ENCODE measurements around the gene TRIP6.
"Not testable (repeated sequence)": the region's sequence is repeated elsewhere in the genome, so short reads cannot be mapped to it uniquely, and the experiment has no call there.

The TRIP6 gene

GRCh38 chr7:100890653-100891567 is 23.7 kb downstream of the TRIP6 start:
- no peak for DNase-seq (ENCODE audit: low spot score)

DNA sequence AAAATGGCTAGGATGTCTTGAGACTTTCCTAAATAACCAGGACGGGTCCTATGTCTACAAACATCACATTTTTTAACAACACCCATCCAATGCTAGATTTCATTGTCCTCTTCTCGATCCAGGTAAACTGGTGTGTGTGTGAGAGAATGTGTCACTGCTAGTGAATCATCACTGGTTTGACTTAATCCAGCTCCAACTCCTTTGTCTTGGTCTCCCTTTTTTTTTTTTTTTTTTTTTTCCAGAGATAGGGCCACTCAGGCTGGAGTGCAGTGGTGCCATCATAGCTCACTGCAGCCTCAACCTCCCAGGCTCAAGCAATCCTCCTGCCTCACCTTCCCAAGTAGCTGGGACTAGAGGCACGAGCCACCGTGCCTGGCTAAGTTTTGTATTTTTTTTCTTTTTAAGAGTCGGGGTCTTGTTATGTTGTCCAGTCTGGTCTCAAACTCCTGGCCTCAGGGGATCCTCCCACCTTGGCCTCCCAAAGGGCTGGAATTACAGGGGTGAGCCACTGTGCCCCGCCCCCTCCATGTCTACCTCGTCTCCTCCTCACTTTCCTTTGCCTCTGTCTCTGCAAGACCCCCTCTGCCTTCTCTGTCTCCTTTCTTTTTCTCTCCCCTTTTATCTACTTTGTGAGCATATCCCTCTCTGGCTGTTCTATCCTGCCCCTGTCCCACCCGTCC is 24.5 kb downstream of the TRIP6 start:
- no peak for DNase-seq (ENCODE audit: low spot score)

GRCh38 chr7:100892364-100893317 is 25.5 kb downstream of the TRIP6 start:
- no peak for DNase-seq (ENCODE audit: low spot score)

DNA sequence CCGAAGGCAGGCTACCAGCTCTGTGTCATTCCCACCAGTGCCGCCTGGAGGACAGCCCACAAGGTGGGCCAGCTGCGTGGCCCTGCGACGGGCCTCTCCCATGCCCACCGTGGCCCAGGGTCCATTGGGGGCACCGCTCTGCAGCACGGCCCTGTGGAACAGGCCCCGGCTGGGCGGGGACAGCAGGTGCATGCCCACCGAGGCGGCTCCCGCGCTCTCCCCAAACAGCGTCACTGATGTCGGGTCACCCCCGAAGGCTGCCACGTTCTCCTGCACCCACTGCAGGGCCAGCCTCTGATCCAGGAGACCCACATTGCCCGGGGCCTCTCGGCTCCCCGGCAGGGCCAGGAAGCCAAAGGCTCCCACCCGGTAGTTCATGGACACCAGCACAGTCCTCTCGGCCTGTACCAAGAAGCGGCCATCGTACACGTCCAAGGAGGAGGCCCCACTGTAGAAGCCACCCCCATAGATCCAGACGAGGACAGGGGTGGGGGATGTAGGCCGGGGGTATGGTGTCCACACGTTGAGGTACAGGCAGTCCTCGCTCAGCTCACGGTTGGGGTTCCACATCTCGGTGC is 26.2 kb downstream of the TRIP6 start:
- no peak for DNase-seq (ENCODE audit: low spot score)

GRCh38 chr7:100893910-100894721 is 26.9 kb downstream of the TRIP6 start:
- DNase-seq (ENCODE audit: low spot score): no peak

- no peak for DNase-seq (ENCODE audit: low spot score)
These were observed 27.9 kb downstream of the TRIP6 start for GRCh38 chr7:100894860-100895700.

- no peak for DNase-seq (ENCODE audit: low spot score)
These were observed 28.4 kb downstream of the TRIP6 start, which contains the start of gene ACHE for GRCh38 chr7:100895701-100895955. ACHE (minus strand) TSS chr7:100895888; CDS start chr7:100894232, 1,656 bp downstream.

DNA sequence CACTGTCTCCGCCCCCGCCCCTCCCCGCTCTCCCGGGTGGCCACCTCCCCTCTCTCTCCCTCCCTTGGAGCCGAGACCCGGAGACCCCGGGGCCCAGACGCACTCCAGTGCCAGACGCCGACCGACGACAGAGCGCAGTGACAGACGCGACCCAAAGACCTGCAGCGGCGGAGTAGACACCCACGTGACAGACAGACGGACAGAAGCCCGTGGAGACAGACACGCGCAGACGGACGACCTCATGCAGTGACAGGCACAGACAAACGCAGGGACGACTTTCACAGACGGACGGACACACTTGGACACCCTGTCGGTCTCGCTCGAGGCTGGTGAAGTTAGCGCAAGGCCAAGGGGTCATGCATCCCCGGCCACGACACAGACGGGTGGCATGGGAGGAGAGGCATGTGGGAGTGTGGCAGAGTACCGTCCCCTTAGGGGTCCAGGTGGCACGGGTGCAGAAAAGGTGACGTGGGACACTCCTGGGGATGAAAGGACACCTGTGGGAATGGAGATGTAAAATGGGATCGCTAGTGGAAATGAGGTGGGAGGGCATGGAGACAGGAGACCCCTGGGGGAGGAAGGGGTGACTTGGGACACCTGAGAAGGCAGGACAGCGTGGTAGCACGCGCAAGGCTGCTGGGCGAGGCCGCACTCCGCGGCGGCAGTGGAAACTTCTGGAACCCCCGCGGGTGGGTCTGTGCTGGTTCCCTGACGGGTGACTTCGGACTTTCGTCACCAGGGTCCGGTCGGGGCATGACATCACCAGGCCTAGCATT is 29.0 kb downstream of the TRIP6 start:
- DNase-seq (ENCODE audit: low spot score): no peak

DNA sequence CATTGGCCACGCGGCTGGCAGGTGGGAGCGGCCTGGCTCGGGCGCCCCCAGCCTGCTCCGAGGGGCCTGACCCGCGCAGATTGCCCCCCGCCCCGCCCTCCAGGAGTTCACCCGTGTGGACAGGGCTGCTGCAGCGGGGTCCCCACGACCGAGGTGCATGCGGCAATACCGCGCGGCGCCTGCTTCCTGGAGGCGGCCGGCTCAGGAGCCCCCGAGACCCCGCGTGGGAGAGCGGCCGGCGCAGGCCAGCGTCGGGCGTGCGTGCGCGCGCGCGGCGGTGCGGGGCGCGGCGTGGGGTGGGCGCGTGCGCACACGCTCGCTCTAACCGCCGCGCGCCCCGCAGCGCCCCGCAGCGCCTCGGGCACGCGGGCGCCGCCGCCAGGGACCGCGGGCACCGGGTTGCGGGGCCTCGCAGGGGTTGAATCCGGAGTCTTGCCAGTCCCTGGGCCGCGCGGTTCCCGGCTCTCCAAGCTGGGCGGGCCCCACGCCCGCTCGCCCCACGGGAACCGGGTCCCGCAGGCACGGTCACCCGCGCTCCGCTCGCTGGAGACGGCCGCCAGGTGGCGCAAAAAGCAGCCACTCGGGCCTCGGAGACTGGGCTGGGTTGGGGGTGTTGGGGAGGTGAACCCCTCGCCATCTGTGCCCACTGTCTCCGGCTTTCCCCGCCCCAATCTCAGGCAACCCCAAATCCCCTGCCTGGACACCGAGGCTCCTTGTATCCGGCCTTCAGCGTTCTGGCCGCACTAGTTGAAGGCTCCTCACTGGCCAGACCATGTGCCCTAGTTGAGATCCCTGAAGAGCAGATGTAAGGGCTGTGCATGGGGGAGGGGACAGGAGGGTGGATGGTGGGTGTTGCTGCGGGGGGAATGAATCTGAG is 29.8 kb downstream of the TRIP6 start:
- no peak for DNase-seq (ENCODE audit: low spot score)

DNA sequence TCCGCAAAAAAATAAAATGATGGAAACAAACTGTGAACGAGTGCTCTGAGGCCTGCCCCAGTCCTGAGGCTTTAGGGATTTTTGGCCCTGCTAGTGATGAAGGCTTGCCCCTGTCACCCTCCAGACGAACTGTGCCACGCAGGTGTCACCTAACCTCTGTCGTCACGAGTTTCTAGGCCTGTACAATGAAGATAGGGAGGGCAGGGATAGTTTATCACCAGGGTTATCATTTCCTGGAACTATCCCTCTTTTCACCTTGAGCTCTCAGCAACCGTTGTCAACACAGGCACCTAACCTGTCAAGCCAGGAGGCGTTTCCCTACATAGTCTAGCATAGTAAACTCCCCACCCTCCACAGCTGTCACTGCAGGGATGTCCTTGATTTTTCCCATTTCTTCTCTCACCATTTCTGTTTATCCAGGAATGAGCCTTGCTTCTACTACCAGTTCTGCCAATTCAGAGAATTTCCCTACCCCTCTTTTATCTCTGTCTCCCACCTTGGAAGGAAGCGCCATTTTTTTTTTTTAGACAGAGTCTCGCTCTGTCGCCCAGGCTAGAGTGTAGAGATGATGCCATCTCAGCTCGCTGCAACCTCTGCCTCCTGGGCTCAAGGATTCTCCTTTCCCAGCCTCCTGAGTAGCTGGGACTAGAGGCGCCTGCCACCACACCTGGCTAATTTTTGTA is 30.7 kb downstream of the TRIP6 start:
- DNase-seq (ENCODE audit: low spot score): no peak

DNA sequence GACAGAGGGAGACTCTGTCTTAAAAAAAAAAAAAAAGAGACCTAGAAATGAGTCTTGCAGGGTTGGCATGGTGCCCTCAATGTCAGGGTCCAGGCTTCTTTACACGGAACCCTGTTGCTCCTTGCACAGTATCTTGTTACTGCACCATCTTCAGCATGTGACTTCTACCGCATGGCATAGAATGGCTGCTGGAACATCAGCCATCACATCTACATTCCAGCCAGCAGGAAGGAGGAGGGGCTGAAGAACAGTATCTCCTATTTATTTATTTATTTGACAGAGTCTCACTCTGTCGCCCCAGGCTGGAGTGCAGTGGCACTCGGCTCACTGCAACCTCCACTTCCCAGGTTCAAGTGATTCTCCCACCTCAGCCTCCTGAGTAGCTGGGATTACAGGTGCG is 32.2 kb downstream of the TRIP6 start:
- DNase-seq (ENCODE audit: low spot score): no peak

DNA sequence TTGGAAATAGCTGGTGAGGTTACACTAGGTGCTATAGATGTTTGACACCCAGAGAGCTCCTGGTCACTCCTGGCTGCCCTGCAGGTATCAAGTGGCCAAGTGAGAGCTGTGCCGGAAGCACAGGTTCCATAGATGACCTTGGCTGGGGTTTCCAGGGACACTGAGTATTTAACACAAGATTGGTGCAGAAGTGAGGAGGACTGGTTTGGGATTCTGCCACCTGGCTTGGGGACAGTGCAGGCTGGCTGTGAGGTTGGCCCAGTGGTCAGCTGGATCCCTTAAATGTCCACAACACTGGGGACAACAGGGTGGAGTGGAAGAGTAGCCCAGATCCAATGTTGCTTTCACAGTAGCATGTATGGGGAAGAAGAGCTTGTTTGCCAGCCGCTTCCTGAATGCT is 33.8 kb downstream of the TRIP6 start:
- DNase-seq (ENCODE audit: low spot score): no peak

DNA sequence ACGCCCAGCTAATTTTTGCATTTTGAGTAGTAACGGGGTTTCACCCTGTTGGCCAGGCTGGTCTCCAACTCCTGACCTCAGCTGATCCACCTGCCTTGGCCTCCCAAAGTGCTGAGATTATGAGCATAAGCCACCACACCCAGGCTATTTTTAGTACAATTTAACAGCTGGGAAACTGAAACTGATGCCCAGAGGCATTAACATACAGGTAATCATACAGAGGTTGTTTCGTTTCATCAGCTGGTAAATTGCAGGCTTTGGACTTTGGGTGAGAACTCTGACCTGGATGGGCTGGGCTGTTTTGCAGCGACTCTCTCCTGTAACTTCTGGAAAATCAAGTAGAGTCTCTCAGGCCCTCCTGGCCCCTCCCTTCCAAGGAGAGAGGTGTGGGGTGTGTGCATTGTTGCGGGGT is 34.7 kb downstream of the TRIP6 start:
- DNase-seq (ENCODE audit: low spot score): no peak

- no peak for DNase-seq (ENCODE audit: low spot score)
These were observed 35.5 kb downstream of the TRIP6 start for GRCh38 chr7:100902638-100903037.

DNA sequence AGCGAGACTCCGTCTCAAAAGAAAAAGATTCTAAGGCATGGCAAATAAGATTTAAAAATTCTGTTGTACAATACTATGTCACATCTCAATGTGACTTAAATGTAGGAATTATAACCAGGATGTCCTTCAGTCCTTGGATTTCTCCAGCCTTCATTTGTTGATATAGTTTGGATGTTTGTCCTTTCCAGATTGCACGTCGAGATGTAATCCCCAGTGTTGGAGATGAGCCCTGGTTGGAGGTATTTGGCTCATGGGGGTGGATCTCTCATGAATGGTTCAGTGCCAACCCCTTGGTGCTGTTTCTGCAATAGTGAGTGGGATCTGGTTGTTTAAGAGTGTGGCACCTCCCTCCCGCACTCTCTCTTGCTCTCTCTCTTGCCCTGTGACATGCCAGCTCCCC is 41.3 kb downstream of the TRIP6 start:
- DNase-seq (ENCODE audit: low spot score): no peak

DNA sequence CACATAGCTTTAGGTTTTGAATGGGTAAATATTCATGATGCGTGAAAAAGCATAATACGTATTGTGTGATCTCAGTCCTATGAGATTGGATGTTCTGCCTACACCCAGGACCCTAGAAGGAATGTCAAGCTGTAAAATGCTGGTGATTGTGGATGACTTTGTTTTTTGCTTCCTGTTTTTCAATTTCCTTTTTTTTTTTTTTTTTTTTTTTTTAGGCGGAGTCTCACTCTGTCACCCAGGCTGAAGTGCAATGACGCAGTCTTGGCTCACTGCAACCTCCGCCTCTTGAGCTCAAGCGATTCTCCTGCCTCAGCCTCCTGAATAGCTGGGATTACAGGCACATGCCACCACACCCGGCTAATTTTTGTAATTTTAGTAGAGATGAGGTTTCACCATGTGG is 43.3 kb downstream of the TRIP6 start:
- DNase-seq (ENCODE audit: low spot score): not testable (repeated sequence)

GRCh38 chr7:100911484-100911883 is 44.3 kb downstream of the TRIP6 start:
- DNase-seq (ENCODE audit: low spot score): no peak
